Measurements from ENCODE around the gene PRRG4. TPM values are rescaled to one million over a fixed set of nuclear protein-coding genes. Genes with fewer than 3 reads are reported as not detected.

The PRRG4 gene
- total RNA-seq, 1 donor from 2014 or later: not detected

GRCh38 chr11:32792111-32792947 is 37.4 kb upstream of the PRRG4 start:
- DNase-seq (ENCODE audit: low spot score): no peak
- Mint-ChIP-seq H3K27ac (ENCODE audit: unreplicated experiment) (no peak overlapping the region), H3K4me3 (ENCODE audit: unreplicated experiment) (no peak overlapping the region), H3K4me1 (ENCODE audit: low read depth) (peaks cover 4% of the 10 kb centered on the region), H3K36me3 (ENCODE audit: low read depth) (no peaks in the 10 kb centered on the region), H3K27me3 (ENCODE audit: low read depth) (peaks cover 61% of the 10 kb centered on the region), H3K9me3 (ENCODE audit: low read depth) (no peaks in the 10 kb centered on the region)
- TF ChIP-seq, protein P1, sequence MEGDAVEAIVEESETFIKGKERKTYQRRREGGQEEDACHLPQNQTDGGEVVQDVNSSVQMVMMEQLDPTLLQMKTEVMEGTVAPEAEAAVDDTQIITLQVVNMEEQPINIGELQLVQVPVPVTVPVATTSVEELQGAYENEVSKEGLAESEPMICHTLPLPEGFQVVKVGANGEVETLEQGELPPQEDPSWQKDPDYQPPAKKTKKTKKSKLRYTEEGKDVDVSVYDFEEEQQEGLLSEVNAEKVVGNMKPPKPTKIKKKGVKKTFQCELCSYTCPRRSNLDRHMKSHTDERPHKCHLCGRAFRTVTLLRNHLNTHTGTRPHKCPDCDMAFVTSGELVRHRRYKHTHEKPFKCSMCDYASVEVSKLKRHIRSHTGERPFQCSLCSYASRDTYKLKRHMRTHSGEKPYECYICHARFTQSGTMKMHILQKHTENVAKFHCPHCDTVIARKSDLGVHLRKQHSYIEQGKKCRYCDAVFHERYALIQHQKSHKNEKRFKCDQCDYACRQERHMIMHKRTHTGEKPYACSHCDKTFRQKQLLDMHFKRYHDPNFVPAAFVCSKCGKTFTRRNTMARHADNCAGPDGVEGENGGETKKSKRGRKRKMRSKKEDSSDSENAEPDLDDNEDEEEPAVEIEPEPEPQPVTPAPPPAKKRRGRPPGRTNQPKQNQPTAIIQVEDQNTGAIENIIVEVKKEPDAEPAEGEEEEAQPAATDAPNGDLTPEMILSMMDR (IDR thresholded peaks at IDR 0.05): no peak

- no peak overlapping the region for H3K27ac Mint-ChIP-seq (ENCODE audit: unreplicated experiment)
- H3K27me3 Mint-ChIP-seq (ENCODE audit: low read depth): peaks cover 59% of the 10 kb centered on the region
- H3K4me1 Mint-ChIP-seq (ENCODE audit: low read depth): peaks cover 4% of the 10 kb centered on the region
- TF ChIP-seq, protein P1 (IDR thresholded peaks at IDR 0.05): peak; percentile 97
- no peaks in the 10 kb centered on the region for H3K36me3 Mint-ChIP-seq (ENCODE audit: low read depth)
- no peaks in the 10 kb centered on the region for H3K9me3 Mint-ChIP-seq (ENCODE audit: low read depth)
- no peak for DNase-seq (ENCODE audit: low spot score)
- peak overlapping the region; percentile 54 for H3K4me3 Mint-ChIP-seq (ENCODE audit: unreplicated experiment)
Observed at GRCh38 chr11:32792948-32793475, 36.7 kb upstream of the PRRG4 start.

GRCh38 chr11:32794439-32794838 is 35.3 kb upstream of the PRRG4 start, which contains the start of gene CCDC73:
CCDC73 (minus strand) TSS chr11:32794662; CDS start chr11:32760243, 34,419 bp downstream.
- Mint-ChIP-seq H3K27me3 (ENCODE audit: low read depth) (peaks cover 49% of the 10 kb centered on the region), H3K4me3 (ENCODE audit: unreplicated experiment) (no peak within 1 kb of the TSS), H3K9me3 (ENCODE audit: low read depth) (no peaks in the 10 kb centered on the region), H3K36me3 (ENCODE audit: low read depth) (no peaks in the 10 kb centered on the region), H3K4me1 (ENCODE audit: low read depth) (peaks cover 4% of the 10 kb centered on the region), H3K27ac (ENCODE audit: unreplicated experiment) (no peak within 1 kb of the TSS)
- DNase-seq (ENCODE audit: low spot score): no peak
- TF ChIP-seq, protein P1 (IDR thresholded peaks at IDR 0.05): no peak

DNA sequence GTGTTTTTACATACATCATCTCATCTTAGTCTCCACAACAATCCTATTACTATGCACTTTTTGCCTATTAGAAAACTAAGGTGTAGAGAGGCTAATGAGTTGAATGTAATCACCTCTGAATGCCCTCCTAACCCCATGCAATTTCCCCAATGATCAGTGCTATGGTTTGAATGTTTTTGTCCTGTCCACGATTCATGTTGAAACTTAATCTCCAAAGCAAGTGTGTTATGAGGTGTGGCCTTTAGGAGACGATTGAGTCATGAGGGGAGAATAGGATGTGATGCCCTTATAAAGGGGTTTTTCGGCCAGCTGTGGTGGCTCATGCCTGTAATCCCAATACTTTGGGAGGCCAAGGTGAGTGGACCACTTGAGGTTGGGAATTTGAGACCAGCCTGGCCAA is 33.3 kb upstream of the PRRG4 start:
- no peak overlapping the region for H3K4me3 Mint-ChIP-seq (ENCODE audit: unreplicated experiment)
- TF ChIP-seq, protein P1 (IDR thresholded peaks at IDR 0.05): no peak

GRCh38 chr11:32809313-32809712 is 20.4 kb upstream of the PRRG4 start:
- Mint-ChIP-seq H3K36me3 (ENCODE audit: low read depth) (no peaks in the 10 kb centered on the region), H3K27ac (ENCODE audit: unreplicated experiment) (no peak overlapping the region), H3K9me3 (ENCODE audit: low read depth) (no peaks in the 10 kb centered on the region), H3K27me3 (ENCODE audit: low read depth) (peaks cover 24% of the 10 kb centered on the region), H3K4me1 (ENCODE audit: low read depth) (no peaks in the 10 kb centered on the region), H3K4me3 (ENCODE audit: unreplicated experiment) (no peak overlapping the region)
- no peak for DNase-seq (ENCODE audit: low spot score)
- TF ChIP-seq, protein P1 (IDR thresholded peaks at IDR 0.05): peak; percentile 83

More for the DNA sequence above, 33.3 kb upstream of the PRRG4 start:
- Mint-ChIP-seq H3K4me1 (ENCODE audit: low read depth) (peaks cover 4% of the 10 kb centered on the region), H3K27ac (ENCODE audit: unreplicated experiment) (no peak overlapping the region), H3K9me3 (ENCODE audit: low read depth) (no peaks in the 10 kb centered on the region), H3K36me3 (ENCODE audit: low read depth) (no peaks in the 10 kb centered on the region), H3K27me3 (ENCODE audit: low read depth) (peaks cover 46% of the 10 kb centered on the region)
- DNase-seq (ENCODE audit: low spot score): no peak
